Neutrophil (primary cell): Measurements from ENCODE around the gene RPL39L.
"Not testable (repeated sequence)": the region's sequence is repeated elsewhere in the genome, so short reads cannot be mapped to it uniquely, and the experiment has no call there.

Experiments
- H3K27ac ChIP-seq: fragments of 200-600 bp; sonication (generic); 2 replicates; pipeline ENCODE4 v1.5.1; 2016; ENCODE audit warnings: mild to moderate bottlenecking, moderate library complexity
- H3K27me3 ChIP-seq: fragments of 200-600 bp; sonication (generic); 2 replicates; pipeline ENCODE4 v1.6.0; 2016; ENCODE audit warnings: mild to moderate bottlenecking
- H3K36me3 ChIP-seq: fragments of 200-600 bp; sonication (generic); 2 replicates; pipeline ENCODE4 v1.5.1; 2017
- H3K4me1 ChIP-seq, 2 experiments: fragments of 200-600 bp in 1 of 2; sonication (generic) in 1 of 2; 1 replicate in 1 of 2; 2 replicates in 1 of 2; pipeline versions ENCODE4 v1.5.1 to v1.6.1; 2013 to 2016; ENCODE audit warnings: low read depth in 1 of 2, low read length in 1 of 2, mild to moderate bottlenecking in 1 of 2, moderate library complexity in 1 of 2; ENCODE audit not compliant: control insufficient read depth in 1 of 2, insufficient read depth in 1 of 2
- H3K4me3 ChIP-seq, 2 experiments: fragments of 200-600 bp in 1 of 2; sonication (generic) in 1 of 2; 1 replicate in 1 of 2; 2 replicates in 1 of 2; pipeline ENCODE4 v1.5.1; 2013 to 2016; ENCODE audit warnings: low read depth in 1 of 2, low read length in 1 of 2, mild to moderate bottlenecking in 1 of 2, moderate library complexity in 1 of 2
- H3K9me3 ChIP-seq: fragments of 200-600 bp; sonication (generic); 2 replicates; pipeline ENCODE4 v1.5.1; 2016
- CTCF ChIP-seq: fragments of 200-600 bp; sonication (generic); IDR thresholded peaks from 2 replicates; pipeline ENCODE4 v1.5.1; 2016; ENCODE audit warnings: antibody characterized with exemption

Gene RPL39L

GRCh38 chr3:187136936-187137335 lies 2.4 kb downstream of the RPL39L start:
- Histone ChIP-seq H3K4me3 (no peak overlapping the region), H3K27ac (no peak overlapping the region), H3K36me3 (no peaks in the 10 kb centered on the region), H3K27me3 (peaks cover 14% of the 10 kb centered on the region), H3K4me1 (peaks cover 0 to 14% of the 10 kb centered on the region in 2 experiments), H3K9me3 (no peaks in the 10 kb centered on the region)
- TF ChIP-seq CTCF: no peak

- H3K36me3 ChIP-seq: no peaks in the 10 kb centered on the region
- peaks cover 0 to 14% of the 10 kb centered on the region in 2 experiments for H3K4me1 ChIP-seq
- no peak for TF ChIP-seq CTCF
- H3K27ac ChIP-seq: no peak overlapping the region
- peaks cover 14% of the 10 kb centered on the region for H3K27me3 ChIP-seq
- no peaks in the 10 kb centered on the region for H3K9me3 ChIP-seq
- no peak overlapping the region for H3K4me3 ChIP-seq
These were observed 3.0 kb downstream of the RPL39L start for GRCh38 chr3:187136337-187136736.

GRCh38 chr3:187135172-187135690 lies 4.1 kb downstream of the RPL39L start:
- H3K4me1 ChIP-seq: peaks cover 0 to 14% of the 10 kb centered on the region in 2 experiments
- not testable (repeated sequence) for H3K4me3 ChIP-seq, H3K27ac ChIP-seq, H3K36me3 ChIP-seq, H3K9me3 ChIP-seq
- peaks cover 14% of the 10 kb centered on the region for H3K27me3 ChIP-seq

DNA sequence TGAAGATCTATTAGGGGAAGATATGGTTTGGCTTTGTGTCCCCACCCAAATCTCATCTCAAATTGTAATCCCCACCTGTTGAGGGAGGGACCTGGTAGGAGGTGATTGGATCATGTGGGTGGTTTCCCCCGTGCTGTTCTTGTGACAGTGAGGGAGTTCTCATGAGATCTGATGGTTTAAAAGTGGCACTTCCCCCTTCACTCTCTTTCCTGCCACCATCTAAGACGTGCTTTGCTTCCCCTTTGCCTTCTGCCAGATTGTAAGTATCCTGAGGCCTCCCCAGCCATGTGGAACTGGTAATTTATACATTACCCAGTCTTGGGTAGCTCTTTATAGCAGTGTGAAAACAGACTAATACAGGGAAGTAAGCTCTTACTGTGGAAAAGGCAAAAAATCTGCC lies 6.1 kb downstream of the RPL39L start:
- H3K4me1 ChIP-seq, H3K9me3 ChIP-seq, H3K27ac ChIP-seq, H3K4me3 ChIP-seq, H3K36me3 ChIP-seq, H3K27me3 ChIP-seq: not testable (repeated sequence)

DNA sequence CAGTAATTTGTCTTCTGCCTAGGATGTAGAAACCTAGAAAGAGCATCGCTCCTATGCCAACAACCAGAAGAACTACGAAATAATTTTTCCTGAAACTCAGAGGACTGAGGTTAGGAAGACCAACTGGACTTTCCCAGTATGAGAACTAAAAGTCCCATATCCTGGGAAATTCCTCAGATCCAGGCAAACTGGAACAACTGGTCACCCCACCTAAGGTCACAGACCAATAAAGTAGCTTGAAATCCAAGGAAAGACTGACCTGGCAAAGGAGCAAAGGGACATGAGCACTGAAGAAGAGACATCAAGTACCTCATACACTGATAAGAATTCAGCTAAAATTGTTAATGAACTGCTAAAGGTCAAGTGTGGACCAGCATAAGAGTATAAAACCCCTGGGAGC lies 6.6 kb downstream of the RPL39L start:
- no peak for TF ChIP-seq CTCF
- no peak overlapping the region for H3K27ac ChIP-seq
- no peaks in the 10 kb centered on the region for H3K27me3 ChIP-seq

GRCh38 chr3:187131981-187132380 lies 7.3 kb downstream of the RPL39L start:
- Histone ChIP-seq H3K36me3 (no peaks in the 10 kb centered on the region), H3K4me3 (no peak overlapping the region), H3K27ac (no peak overlapping the region), H3K4me1 (no peaks in the 10 kb centered on the region), H3K9me3 (no peaks in the 10 kb centered on the region), H3K27me3 (no peaks in the 10 kb centered on the region)
- no peak for TF ChIP-seq CTCF

More for the DNA sequence above, 6.6 kb downstream of the RPL39L start:
- H3K4me3 ChIP-seq: no peak overlapping the region
- no peaks in the 10 kb centered on the region for H3K36me3 ChIP-seq
- H3K4me1 ChIP-seq: no peaks in the 10 kb centered on the region
- no peaks in the 10 kb centered on the region for H3K9me3 ChIP-seq
